Thyroid gland (tissue), 4 donors: Measurements from ENCODE around the gene ERFL. TPM values are rescaled to one million over a fixed set of nuclear protein-coding genes. Genes with fewer than 3 reads are reported as not detected.
A peak's percentile ranks its signal among the peaks of the same experiment; 100 is the strongest.

Source experiments
- DNase-seq, 2 donors: peaks; one replicate each; pipeline ENCODE4 v3.0.0-alpha.2; 2019
- H3K27ac ChIP-seq, 3 donors: fragments of 200-600 bp; sonication (generic); 1 replicate in 2 of 3; 2 replicates in 1 of 3; pipeline ENCODE4 v1.5.1; 2016 to 2019; ENCODE audit warnings: mild to moderate bottlenecking in 1 of 3, moderate library complexity in 1 of 3
- H3K27me3 ChIP-seq: fragments of 200-600 bp; sonication (generic); one replicate; pipeline ENCODE4 v1.5.1; 2019
- H3K36me3 ChIP-seq, 2 donors: fragments of 200-600 bp; sonication (generic); one replicate each; pipeline ENCODE4 v1.5.1; 2016 to 2019
- H3K4me1 ChIP-seq, 2 donors: fragments of 200-600 bp; sonication (generic); one replicate each; pipeline ENCODE4 v1.5.1; 2017 to 2019
- H3K4me3 ChIP-seq, 3 donors: fragments of 200-600 bp; sonication (generic); replicated peaks in 1 of 3; 1 replicate in 2 of 3; 2 replicates in 1 of 3; pipeline ENCODE4 v1.5.1; 2016; ENCODE audit warnings: mild to moderate bottlenecking in 1 of 3
- H3K9me3 ChIP-seq: fragments of 200-600 bp; sonication (generic); one replicate; pipeline ENCODE4 v1.5.1; 2017
- CTCF ChIP-seq, 6 experiments: fragments of 200-600 bp in 3 of 6; fragments of 450-650 bp in 3 of 6; sonication (generic) in 3 of 6; IDR thresholded peaks; one replicate each; pipeline ENCODE4 v1.5.1; 2016 to 2019; ENCODE audit warnings: antibody characterized with exemption in 6 of 6, mild to moderate bottlenecking in 2 of 6, inconsistent platforms in 1 of 6, moderate library complexity in 1 of 6
- POLR2A ChIP-seq, 2 donors: fragments of 450-650 bp; IDR thresholded peaks; one replicate each; pipeline ENCODE4 v1.6.1; 2017; ENCODE audit warnings: antibody characterized with exemption in 2 of 2, mild to moderate bottlenecking in 2 of 2, moderate library complexity in 1 of 2
- WGBS, 2 donors: methylation state at CpG; one replicate each; pipeline ENCODE4 v1.1.5; 2017; 5-methylcytosine and 5-hydroxymethylcytosine counted together
- intact Hi-C: fragments of 100-400 bp; cut with DNase I; formaldehyde crosslinking; loops from one replicate; pipeline ENCODE4 v1.15.1; 2023
- total RNA-seq, 4 donors: library from RNA; depleted of rRNA; stranded (reverse); fragments of >200 nt; gene quantifications; one replicate each; pipeline ENCODE4 v1.2.3, GENCODE V29; 2016

Gene ERFL
- total RNA-seq, 4 donors from 2014 or later, result 0.24 TPM; not detected in 3

DNA sequence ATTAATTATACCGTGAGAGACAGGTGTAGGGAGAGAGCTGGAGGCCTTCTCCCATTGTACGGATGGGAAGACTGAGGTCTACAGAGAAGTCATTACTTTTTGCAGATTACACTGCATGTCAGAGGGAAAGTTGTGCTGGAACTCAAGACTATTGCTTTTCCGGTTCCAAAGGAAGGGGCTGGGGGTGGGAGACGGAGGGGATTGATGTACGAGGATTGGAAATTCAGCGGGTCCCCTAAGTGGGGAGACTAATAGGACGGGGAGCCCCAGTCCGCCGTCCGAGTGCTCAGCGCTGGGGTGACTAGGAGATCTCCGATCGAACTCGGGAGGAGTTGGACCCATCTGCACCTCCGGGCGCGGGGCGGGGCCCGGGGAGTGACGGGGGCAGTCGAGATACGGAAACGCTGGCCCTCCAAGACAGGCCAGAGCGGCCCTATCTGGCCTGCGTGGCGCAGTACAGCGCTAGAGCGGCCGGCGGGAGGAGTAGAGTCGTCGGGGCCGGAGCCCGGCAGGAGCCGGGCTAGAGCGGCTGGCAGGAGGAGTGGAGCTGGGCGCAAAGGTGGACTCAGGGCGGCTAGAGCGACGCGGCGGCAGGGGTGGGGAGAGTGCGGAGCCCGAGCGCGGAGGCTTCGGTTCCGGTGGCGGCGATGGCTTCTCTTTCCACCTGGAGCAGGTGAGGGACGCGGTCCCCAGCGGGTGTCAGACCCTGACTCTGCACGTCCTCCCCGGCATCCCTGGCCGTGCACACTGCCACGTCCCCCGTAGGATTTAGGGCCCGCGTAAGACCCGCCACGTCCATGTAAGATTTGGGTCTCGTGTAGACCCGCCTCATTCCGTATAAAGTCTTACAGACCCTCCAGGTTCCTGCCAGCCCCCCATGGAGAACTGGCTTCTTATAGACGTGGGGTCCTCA lies 44.2 kb downstream of the ERFL start:
- WGBS, 2 donors, result 0 to 1% methylated on average over 15 to 38 of the region's 66 CpGs
- H3K9me3 ChIP-seq, result no peaks in the 10 kb centered on the region
- H3K27me3 ChIP-seq, result no peaks in the 10 kb centered on the region
- TF ChIP-seq CTCF (IDR thresholded peaks at IDR 0.05), result peak in 2 of 6 experiments; percentile 18 to 29
- TF ChIP-seq POLR2A (IDR thresholded peaks at IDR 0.05), result peak in 1 of 2 donors; percentile 70
- peak overlapping the region in 2 of 3 donors; percentile 68 to 76 for H3K27ac ChIP-seq
- H3K4me1 ChIP-seq, result peaks cover 14 to 18% of the 10 kb centered on the region in 2 donors
- H3K4me3 ChIP-seq, result peak overlapping the region; percentile 9 to 85 (median 74)
- intact Hi-C loops, result no loop called here
- peak; percentile 94 to 97 for DNase-seq
- no peaks in the 10 kb centered on the region for H3K36me3 ChIP-seq

DNA sequence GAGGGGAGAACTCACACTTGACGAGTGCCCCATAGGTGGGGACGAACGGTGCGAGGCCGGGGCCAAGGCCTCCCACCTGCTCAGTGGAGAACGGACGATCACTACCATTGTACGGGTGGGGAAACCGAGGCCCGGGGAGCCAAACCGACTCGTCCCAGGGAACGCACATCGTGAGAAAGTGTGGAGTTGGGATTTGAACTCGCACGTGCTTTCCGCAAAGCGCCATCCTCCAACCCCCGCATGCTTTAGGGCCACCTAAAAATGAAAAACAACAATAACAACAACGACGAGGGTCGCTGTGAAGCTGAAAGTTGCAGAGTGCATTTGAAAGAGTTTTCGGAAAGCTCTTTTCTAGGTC lies 44.8 kb downstream of the ERFL start:
- H3K9me3 ChIP-seq, result no peaks in the 10 kb centered on the region
- no peaks in the 10 kb centered on the region for H3K27me3 ChIP-seq
- intact Hi-C loops, result no loop called here
- H3K4me3 ChIP-seq, result peak overlapping the region; percentile 9 to 85 (median 74)
- peaks cover 14 to 18% of the 10 kb centered on the region in 2 donors for H3K4me1 ChIP-seq
- no peak for TF ChIP-seq POLR2A (IDR thresholded peaks at IDR 0.05)
- no peaks in the 10 kb centered on the region for H3K36me3 ChIP-seq
- DNase-seq, result no peak
- WGBS, 2 donors, result 2% methylated on average over 16 to 18 of the region's 23 CpGs
- H3K27ac ChIP-seq, result peak overlapping the region; percentile 68 to 79 (median 76)

- peak within 1 kb of the TSS; percentile 68 to 79 (median 76) for H3K27ac ChIP-seq
- H3K4me3 ChIP-seq, result peak within 1 kb of the TSS; percentile 9 to 85 (median 74)
- TF ChIP-seq CTCF (IDR thresholded peaks at IDR 0.05), result no peak
- peak in 1 of 2 donors; percentile 26 for TF ChIP-seq POLR2A (IDR thresholded peaks at IDR 0.05)
- 5 to 7% methylated on average over 15 to 17 of the region's 80 CpGs for WGBS, 2 donors
- H3K9me3 ChIP-seq, result no peaks in the 10 kb centered on the region
- peaks cover 14 to 18% of the 10 kb centered on the region in 2 donors for H3K4me1 ChIP-seq
- H3K36me3 ChIP-seq, result no peaks in the 10 kb centered on the region
- intact Hi-C loops, result no loop called here
- DNase-seq, result peak; percentile 40 to 42
- H3K27me3 ChIP-seq, result no peaks in the 10 kb centered on the region
Observed at GRCh38 chr19:41882568-41883462, 45.4 kb downstream of the ERFL start, which contains the start of gene ARHGEF1. Gene ARHGEF1 (plus strand): TSS chr19:41883184. CDS start chr19:41888083, 4,899 bp downstream.

DNA sequence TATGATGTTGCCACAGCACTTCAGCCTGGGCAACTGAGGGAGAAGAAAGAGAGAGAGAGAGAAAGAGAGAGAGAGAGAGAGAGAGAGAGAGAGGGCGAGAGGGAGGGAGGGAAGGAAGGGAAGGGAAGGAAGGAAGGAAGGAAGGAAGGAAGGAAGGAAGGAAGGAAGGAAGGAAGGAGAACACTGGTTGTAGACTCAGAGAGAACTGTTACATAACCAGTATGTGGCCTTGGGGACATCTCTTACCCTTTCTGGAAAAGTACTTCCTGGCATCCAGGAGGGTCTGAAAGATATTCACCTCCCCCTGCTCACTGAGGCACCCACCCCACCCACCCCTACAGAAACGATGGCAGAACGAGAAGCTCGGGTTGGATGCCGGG lies 47.9 kb downstream of the ERFL start:
- TF ChIP-seq CTCF (IDR thresholded peaks at IDR 0.05) (no peak), POLR2A (IDR thresholded peaks at IDR 0.05) (no peak)
- Histone ChIP-seq H3K4me1 (peaks cover 8 to 9% of the 10 kb centered on the region in 2 donors), H3K27me3 (no peaks in the 10 kb centered on the region), H3K27ac (no peak overlapping the region), H3K9me3 (no peaks in the 10 kb centered on the region), H3K36me3 (no peaks in the 10 kb centered on the region), H3K4me3 (no peak overlapping the region)
- WGBS, 2 donors, result 75 to 80% methylated on average over 5 of the region's 5 CpGs
- DNase-seq, result no peak
- intact Hi-C loops, result no loop called here

DNA sequence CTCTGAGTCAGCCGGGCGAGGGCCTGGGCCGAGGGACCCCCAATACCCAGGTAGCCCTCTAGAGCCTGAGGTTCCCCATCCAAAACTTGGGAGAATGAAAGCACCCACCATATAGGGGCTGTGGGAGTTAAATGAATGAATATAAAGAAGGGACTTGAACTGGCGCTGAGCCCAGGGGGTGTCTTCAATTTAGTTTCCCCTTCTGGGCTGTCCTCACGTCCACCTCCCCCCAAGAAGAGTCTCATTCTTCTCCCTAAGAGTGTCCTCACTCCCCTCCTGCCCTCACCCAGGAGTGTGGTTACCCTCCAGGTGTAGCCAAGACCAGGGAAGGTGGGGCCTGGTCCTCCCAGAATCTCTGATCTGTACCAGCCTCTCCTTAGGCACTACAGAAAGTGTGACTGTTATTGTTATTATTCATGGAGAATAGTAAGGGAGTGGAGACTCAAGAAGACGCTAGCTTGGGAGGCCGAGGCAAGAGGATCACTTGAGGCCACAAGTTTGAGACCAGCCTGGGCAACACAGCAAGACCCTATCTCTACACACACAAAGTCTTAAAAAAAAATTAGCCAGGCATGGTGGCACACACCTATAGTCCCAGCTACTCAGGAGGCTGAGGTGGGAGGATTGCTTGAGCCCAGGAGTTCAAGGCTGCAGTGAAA lies 48.5 kb downstream of the ERFL start:
- no peak overlapping the region for H3K27ac ChIP-seq
- 75 to 82% methylated on average over 4 to 7 of the region's 7 CpGs for WGBS, 2 donors
- H3K9me3 ChIP-seq, result no peaks in the 10 kb centered on the region
- TF ChIP-seq CTCF (IDR thresholded peaks at IDR 0.05), result no peak
- no peak for TF ChIP-seq POLR2A (IDR thresholded peaks at IDR 0.05)
- peaks cover 3 to 4% of the 10 kb centered on the region in 2 donors for H3K4me1 ChIP-seq
- H3K36me3 ChIP-seq, result no peaks in the 10 kb centered on the region
- H3K27me3 ChIP-seq, result no peaks in the 10 kb centered on the region
- DNase-seq, result no peak
- intact Hi-C loops, result no loop called here
- no peak overlapping the region for H3K4me3 ChIP-seq
